GM18907 (cell line): ENCODE measurements around the gene EPGN.

ENCODE experiments used
- ATAC-seq: cut with Tn5 transposase; IDR thresholded peaks from one replicate; pipeline ENCODE4 v1.9.1; 2021; ENCODE audit warnings: mild to moderate bottlenecking, moderate library complexity; ENCODE audit not compliant: unreplicated experiment

The EPGN gene

GRCh38 chr4:74308215-74308614, at the start of gene EPGN:
Gene EPGN (plus strand): TSS chr4:74308470. CDS start chr4:74308534, 64 bp downstream.
- no peak for ATAC-seq

GRCh38 chr4:74258963-74259362, 49.3 kb upstream of the EPGN start:
- ATAC-seq, result no peak

- no peak for ATAC-seq
Observed at GRCh38 chr4:74260036-74260435, 48.2 kb upstream of the EPGN start.

- no peak for ATAC-seq
Observed at GRCh38 chr4:74262522-74262921, 45.7 kb upstream of the EPGN start.

- ATAC-seq, result no peak
Observed at GRCh38 chr4:74263551-74263950, 44.7 kb upstream of the EPGN start.

GRCh38 chr4:74266081-74266480, 42.2 kb upstream of the EPGN start:
- ATAC-seq, result no peak

- no peak for ATAC-seq
Observed at GRCh38 chr4:74267998-74268606, 40.2 kb upstream of the EPGN start.

GRCh38 chr4:74268643-74269042, 39.6 kb upstream of the EPGN start:
- no peak for ATAC-seq

- no peak for ATAC-seq
Observed at GRCh38 chr4:74278490-74278889, 29.8 kb upstream of the EPGN start.

GRCh38 chr4:74279716-74280115, 28.6 kb upstream of the EPGN start:
- ATAC-seq, result no peak

- ATAC-seq, result no peak
Observed at GRCh38 chr4:74282926-74283325, 25.3 kb upstream of the EPGN start.

- ATAC-seq, result no peak
Observed at GRCh38 chr4:74283614-74284013, 24.7 kb upstream of the EPGN start.

GRCh38 chr4:74284053-74284452, 24.2 kb upstream of the EPGN start:
- no peak for ATAC-seq

GRCh38 chr4:74287164-74287563, 21.1 kb upstream of the EPGN start:
- ATAC-seq, result no peak

- ATAC-seq, result no peak
Observed at GRCh38 chr4:74287791-74288190, 20.5 kb upstream of the EPGN start.

- no peak for ATAC-seq
Observed at GRCh38 chr4:74291471-74291870, 16.8 kb upstream of the EPGN start.

GRCh38 chr4:74292111-74292870, 16.0 kb upstream of the EPGN start:
- no peak for ATAC-seq

- ATAC-seq, result no peak
Observed at GRCh38 chr4:74293558-74293957, 14.7 kb upstream of the EPGN start.

- no peak for ATAC-seq
Observed at GRCh38 chr4:74294681-74295080, 13.6 kb upstream of the EPGN start.

GRCh38 chr4:74297539-74297938, 10.7 kb upstream of the EPGN start:
- ATAC-seq, result no peak

GRCh38 chr4:74304095-74304625, 4.1 kb upstream of the EPGN start:
- ATAC-seq, result no peak

- no peak for ATAC-seq
Observed at GRCh38 chr4:74305000-74305399, 3.3 kb upstream of the EPGN start.
